Amniotic stem cell (primary cell): ENCODE results near the gene GMDS.

Experiments
- DNase-seq: peaks from one replicate; lab custom pipeline; 2025; lab: John Stamatoyannopoulos, UW

Gene GMDS

GRCh38 chr6:1895721-1896120, 349.7 kb downstream of the GMDS start:
- no peak for DNase-seq

DNA sequence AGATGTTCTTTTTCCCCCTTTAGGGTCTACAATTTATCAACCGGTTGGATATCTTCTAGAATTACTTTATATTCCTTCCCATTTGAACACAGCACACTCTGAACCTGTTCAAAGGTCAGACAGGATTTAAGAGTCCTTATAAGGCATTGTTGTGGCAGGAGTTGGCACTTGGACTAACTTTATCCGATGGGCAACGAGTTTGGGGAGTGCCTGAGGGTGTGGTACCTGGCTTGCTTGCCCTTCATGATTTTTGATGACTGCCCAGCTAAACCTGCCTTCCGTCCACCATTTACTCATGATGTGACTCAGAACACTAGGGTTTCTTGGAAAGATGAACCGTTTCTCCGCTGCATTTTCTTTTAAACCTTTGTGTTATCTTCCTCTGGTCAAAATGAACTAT, 350.5 kb downstream of the GMDS start:
- DNase-seq: no peak

GRCh38 chr6:1893470-1894130, 351.8 kb downstream of the GMDS start:
- DNase-seq: no peak

DNA sequence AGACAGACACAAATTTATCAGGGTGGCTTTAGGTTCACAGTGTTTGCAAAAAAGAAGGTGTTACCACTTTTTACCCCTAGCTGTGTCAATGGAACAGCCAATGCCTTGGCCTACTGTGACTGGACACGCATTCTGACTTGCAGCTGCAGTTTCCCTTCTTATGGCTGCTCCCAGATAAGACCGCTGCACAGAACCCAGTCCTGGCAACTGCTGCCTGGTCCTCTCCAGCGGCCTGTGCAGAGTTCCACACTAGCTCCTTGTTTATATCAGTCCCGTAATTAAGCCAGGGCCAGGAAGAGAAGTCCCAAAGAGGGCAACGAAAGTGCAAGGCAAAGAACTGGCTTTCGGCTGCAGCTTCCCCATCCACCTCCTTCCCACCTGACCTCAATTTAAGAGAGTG, 352.7 kb downstream of the GMDS start:
- DNase-seq: no peak

DNA sequence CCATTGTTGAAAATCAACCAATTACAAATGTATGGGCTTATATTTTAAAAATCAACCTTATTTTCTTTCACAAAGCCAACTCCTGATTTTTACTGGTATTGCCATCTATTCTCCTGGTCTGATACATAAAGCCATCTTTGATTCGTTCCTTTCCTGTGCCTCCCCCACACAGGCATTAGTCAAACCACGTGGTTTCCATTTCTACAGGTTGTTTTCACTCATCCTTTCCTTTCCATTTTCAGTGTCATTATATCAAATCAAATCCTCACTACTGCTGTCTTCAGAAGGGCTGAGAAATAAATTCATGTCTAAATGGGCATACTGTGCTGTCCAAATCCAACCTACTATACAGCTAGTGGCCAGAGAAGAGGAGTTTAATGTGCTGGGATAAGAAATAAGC, 354.4 kb downstream of the GMDS start:
- DNase-seq: no peak

DNA sequence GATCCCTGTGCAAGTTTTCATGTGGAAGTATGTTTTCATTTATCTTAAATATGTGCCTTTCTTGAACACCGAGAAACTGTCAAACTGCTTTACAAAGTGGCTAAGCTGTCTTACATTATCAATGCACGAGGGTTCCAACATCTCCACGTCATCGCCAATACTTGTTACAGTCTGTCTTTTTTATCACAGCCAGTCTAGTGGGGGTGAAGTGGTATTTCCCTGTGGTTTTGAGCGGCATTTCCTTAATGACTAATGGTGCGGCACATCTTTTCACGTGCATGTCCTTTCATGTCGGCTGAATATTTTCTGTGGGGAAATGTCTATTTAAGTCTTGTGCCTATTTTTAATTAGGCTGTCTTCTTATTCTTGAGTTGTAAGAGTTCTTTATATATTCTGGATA, 355.3 kb downstream of the GMDS start:
- no peak for DNase-seq

- DNase-seq: no peak
Observed at GRCh38 chr6:1885576-1886011, 359.8 kb downstream of the GMDS start.

GRCh38 chr6:1884313-1884712, 361.1 kb downstream of the GMDS start:
- no peak for DNase-seq

DNA sequence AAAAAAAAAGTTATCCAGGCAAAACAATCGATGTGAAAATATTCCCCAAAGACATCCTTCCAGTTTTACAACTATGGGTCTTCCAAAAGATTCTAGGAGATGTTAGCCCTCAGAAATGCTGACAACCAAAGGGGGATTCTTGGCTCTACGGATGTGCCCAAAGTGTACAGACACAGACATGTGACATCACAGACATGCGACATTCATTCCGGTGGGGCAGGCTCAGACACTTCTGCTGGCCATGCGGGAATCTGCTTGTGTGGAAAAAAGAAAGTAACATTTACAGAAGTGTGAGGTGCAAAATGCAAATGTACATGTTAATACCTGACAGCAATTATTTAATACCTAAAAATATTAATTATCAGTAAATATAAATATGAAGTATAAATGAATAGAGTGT, 367.1 kb downstream of the GMDS start:
- no peak for DNase-seq

- DNase-seq: no peak
Observed at GRCh38 chr6:1873781-1874180, 371.6 kb downstream of the GMDS start.

DNA sequence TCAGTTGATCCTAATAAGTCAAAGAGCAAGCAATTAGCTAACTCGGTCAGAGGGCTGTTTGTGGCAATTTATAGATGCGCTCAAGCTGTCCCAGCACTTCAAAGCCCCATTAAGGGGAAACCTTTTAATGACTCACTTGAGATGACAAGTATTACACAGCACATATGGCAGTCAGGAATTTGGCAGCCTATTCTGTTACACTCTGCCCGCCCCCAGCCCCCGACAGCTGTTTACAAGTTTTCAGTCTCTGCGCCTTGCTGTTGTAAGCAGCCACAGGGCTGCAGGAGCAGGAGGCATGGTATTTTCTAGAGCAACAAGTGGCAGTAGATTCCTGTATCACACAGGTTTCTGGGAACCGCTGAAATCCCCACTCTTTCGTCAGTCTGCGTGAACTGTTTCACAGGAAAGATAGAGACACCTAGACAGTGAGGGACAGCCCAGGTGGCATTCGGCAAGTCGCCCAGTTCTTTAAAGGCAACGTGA, 372.7 kb downstream of the GMDS start:
- no peak for DNase-seq

DNA sequence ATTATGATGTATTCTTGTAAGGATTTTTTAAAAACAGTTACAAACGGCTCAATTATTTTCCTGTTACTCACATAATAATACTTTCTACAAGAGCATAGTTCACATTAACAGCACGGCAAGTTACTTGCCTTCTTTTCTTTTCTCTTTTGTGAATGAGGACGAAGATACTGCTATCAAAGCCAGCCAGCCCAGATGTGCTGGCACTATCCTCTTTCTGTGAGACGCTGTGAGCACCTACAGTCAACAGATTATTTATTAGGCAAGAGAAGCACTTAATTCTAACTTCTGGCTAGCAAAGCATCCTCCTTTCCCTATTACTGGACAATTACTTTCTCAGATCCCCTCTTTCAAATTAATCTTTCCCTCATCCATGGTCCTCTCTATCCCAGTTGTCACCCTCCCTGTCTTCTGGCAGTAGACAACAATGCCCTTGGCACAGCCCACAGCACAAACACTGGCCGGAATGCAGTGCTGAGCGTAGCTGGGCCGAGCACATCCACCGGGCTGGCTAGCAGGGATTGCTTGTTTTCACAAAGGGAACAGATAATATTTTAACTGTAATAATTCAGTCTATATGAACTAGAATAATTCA, 373.6 kb downstream of the GMDS start:
- DNase-seq: no peak

DNA sequence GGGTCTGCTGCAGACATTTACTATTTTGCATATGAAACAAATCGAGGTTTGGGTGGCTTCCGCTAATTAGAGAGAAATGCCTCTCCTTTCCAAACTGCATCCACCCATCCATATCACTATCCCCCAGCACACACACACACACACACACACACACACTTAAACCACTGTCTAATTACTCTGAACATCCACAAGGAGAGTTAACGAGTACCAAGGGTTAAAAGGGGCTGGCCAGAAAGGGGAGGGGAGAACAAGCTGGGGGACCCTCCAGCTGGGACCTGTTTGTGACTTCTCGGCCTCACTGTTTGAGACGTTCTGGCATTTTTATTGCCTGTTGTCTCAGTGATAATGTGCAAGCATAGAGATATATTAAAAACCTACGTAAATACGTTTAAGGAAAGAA, 374.5 kb downstream of the GMDS start:
- DNase-seq: no peak

- DNase-seq: no peak
Observed at GRCh38 chr6:1870251-1870650, 375.2 kb downstream of the GMDS start.

DNA sequence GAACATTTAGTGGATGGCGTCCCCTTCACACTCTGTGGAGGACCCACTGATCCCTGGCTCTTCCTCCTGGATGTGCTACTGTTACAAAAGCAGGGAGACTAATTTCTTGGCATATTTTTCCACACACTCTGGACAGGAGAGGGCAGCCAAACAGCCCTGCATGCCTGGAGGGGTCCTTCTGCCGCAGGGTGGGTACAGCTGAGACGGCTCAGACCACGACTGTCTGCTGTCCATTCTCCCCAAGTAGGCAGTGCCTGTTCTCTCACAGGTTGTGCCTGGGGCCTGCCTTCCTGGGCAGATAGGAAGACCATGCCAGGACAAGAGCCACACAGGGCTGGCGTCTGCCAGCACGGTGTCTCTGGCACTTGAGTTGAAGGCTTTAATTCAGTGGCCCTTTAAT, 375.6 kb downstream of the GMDS start:
- DNase-seq: no peak

- no peak for DNase-seq
Observed at GRCh38 chr6:1869308-1869707, 376.1 kb downstream of the GMDS start.

DNA sequence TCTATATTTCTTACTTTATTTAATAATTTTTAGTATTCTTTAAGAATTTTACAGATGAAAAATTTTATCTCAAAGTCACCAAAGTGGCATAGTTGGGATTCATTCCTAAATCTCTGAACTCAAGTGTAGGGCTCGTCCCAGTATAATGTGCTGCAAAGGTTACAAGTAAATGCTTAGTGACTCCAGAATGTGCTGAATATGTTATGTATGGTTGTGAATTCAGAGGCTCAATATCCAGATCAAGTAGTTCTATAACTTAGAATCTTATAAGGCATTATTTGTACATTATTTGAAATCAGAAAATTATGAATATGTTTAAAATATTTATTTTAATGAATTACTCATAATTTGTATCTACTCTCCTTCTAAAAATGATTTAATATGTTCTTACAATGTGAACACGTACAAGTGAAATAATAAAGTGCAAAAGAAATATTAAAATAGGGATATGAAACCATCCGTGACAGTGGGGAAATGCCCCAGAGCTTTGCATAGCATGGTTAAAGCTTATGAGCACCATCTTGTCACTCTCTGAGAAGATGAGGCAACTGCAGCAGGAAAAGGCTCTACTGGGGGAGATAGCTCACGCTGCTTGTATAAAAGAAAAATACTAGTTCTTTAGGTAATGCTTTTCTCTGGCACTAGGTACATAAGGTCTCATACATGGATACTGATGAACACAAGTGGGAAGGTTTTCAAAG, 376.7 kb downstream of the GMDS start:
- no peak for DNase-seq

- no peak for DNase-seq
Observed at GRCh38 chr6:1867197-1867596, 378.2 kb downstream of the GMDS start.

DNA sequence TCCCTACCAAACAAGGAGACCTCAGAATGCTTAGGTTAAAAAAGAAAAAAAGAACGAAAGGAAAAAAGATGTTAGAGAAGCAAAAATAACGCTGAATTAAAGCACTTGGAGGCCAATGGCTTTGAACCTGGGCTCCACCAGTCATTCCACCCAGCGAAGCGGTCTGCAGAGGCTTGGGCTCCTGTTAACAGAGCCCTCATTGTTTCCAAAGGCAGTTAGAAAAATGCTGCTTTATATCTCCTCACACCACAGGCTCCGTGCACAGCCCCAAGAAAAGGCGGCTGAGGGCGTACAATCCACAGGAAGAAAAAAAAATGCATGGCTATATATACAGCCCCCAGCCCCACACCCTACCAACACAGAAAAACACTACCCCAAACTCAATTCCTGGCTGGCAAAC, 379.8 kb downstream of the GMDS start:
- no peak for DNase-seq

- no peak for DNase-seq
Observed at GRCh38 chr6:1864496-1864895, 380.9 kb downstream of the GMDS start.

DNA sequence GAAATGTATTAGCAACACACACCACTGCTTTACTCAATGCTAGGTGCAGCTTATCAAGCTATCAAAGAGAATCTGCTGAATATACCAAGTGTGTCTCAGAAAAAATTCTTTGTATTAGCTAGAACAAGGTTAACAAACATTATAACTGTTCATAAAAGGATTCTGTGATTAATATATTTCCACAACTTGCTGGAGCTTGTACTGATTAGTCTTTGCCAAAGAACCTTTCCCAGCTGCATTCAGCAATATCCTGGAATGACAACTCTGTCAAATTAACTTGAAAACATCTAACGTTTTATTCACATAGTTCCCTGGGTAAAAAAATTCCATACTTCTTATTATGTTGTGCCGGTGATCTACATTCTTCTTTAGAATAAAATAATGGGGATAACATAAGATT, 383.0 kb downstream of the GMDS start:
- no peak for DNase-seq

DNA sequence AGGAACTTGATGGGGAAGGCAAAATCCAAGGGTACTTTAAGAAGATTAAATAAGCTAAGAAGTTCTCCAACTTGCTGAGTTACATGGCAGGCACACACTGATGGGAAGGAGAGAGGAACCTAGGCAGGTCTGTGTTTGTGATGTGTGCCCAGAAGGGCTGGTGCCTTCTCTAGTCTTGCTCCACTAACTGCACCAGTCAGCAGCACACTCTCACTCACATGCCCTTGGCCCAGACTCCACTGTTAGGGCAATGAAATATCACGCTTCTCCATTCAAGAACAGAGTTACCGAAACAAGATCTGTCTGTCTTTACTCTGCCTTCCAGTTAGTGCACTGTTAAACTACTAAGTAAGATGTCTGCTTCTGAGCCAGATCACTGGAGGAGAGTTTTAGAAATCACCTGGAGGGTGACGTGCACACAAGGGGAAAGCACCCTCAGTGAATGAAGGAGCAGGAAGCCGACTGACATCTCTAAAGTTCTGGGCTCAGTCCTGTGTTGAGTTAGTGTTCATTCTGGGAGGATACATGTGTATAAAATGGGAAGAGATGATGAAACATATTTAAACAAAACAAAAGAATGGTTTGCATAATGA, 384.6 kb downstream of the GMDS start:
- no peak for DNase-seq

DNA sequence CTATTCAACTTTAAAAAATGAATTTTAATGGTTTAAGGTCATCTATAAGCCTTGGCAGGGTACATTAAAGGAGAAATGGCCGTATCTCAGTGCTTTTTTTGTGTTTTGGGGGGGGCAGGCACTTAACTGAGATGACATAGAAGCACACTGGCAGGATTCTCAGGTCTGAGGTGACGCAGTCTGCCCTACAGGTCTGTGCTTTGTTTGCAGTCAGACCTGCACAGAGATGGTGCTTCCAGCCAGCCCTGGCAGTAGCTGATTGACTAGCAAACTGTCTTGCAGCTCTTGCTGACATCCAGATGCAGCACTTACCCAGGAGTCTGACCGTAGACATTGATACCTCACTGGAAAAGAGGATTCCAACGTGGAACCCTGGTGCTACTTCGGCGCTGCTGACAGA, 386.5 kb downstream of the GMDS start:
- DNase-seq: no peak
